Measurements from ENCODE around the gene MAP3K21.

DNA sequence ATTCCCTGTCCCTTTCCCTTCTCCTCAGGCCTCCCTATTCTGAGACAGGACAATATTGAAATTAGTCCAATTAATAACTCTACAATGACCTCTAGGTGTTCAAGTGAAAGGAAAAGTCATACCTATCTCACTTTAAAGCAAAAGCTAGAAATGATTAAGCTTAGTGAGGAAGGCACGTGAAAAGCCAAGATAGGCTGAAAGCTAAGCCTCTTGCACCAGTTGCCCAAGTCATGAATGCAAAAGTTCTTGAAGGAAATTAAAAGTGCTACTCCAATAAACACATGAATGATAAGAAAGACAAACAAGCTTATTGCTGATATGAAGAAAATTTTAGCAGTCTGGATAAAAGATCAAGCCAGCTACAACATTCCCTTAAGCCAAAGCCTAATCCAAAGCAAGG lies 3.8 kb upstream of the MAP3K21 start:
- TF ChIP-seq MEF2A (IDR thresholded peaks at IDR 0.05; ENCODE audit: borderline replicate concordance, low read depth) = no peak
- TF ChIP-seq, protein P1, sequence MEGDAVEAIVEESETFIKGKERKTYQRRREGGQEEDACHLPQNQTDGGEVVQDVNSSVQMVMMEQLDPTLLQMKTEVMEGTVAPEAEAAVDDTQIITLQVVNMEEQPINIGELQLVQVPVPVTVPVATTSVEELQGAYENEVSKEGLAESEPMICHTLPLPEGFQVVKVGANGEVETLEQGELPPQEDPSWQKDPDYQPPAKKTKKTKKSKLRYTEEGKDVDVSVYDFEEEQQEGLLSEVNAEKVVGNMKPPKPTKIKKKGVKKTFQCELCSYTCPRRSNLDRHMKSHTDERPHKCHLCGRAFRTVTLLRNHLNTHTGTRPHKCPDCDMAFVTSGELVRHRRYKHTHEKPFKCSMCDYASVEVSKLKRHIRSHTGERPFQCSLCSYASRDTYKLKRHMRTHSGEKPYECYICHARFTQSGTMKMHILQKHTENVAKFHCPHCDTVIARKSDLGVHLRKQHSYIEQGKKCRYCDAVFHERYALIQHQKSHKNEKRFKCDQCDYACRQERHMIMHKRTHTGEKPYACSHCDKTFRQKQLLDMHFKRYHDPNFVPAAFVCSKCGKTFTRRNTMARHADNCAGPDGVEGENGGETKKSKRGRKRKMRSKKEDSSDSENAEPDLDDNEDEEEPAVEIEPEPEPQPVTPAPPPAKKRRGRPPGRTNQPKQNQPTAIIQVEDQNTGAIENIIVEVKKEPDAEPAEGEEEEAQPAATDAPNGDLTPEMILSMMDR (IDR thresholded peaks at IDR 0.05) = no peak
- no peak for TF ChIP-seq FOXJ3 (CRISPR knock-in tag; IDR thresholded peaks at IDR 0.05)
- TF ChIP-seq SMC3 (IDR thresholded peaks at IDR 0.05; ENCODE audit: low read depth, low read length) = no peak
- TF ChIP-seq POLR2AphosphoS5 (IDR thresholded peaks at IDR 0.05; ENCODE audit: low read depth, low read length) = no peak
- TF ChIP-seq GATA2 (CRISPR knock-in tag; IDR thresholded peaks at IDR 0.05) = no peak
- TF ChIP-seq, protein P2, sequence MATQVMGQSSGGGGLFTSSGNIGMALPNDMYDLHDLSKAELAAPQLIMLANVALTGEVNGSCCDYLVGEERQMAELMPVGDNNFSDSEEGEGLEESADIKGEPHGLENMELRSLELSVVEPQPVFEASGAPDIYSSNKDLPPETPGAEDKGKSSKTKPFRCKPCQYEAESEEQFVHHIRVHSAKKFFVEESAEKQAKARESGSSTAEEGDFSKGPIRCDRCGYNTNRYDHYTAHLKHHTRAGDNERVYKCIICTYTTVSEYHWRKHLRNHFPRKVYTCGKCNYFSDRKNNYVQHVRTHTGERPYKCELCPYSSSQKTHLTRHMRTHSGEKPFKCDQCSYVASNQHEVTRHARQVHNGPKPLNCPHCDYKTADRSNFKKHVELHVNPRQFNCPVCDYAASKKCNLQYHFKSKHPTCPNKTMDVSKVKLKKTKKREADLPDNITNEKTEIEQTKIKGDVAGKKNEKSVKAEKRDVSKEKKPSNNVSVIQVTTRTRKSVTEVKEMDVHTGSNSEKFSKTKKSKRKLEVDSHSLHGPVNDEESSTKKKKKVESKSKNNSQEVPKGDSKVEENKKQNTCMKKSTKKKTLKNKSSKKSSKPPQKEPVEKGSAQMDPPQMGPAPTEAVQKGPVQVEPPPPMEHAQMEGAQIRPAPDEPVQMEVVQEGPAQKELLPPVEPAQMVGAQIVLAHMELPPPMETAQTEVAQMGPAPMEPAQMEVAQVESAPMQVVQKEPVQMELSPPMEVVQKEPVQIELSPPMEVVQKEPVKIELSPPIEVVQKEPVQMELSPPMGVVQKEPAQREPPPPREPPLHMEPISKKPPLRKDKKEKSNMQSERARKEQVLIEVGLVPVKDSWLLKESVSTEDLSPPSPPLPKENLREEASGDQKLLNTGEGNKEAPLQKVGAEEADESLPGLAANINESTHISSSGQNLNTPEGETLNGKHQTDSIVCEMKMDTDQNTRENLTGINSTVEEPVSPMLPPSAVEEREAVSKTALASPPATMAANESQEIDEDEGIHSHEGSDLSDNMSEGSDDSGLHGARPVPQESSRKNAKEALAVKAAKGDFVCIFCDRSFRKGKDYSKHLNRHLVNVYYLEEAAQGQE (IDR thresholded peaks at IDR 0.05; ENCODE audit: low read depth, low read length) = no peak
- TF ChIP-seq GABPA (IDR thresholded peaks at IDR 0.05; ENCODE audit: low read depth) = no peak
- TF ChIP-seq RFX5 (IDR thresholded peaks at IDR 0.05; ENCODE audit: low read length) = no peak
- TF ChIP-seq MXI1 (IDR thresholded peaks at IDR 0.05; ENCODE audit: low read depth, low read length) = no peak
- TF ChIP-seq, protein P3, sequence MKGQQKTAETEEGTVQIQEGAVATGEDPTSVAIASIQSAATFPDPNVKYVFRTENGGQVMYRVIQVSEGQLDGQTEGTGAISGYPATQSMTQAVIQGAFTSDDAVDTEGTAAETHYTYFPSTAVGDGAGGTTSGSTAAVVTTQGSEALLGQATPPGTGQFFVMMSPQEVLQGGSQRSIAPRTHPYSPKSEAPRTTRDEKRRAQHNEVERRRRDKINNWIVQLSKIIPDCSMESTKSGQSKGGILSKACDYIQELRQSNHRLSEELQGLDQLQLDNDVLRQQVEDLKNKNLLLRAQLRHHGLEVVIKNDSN (IDR thresholded peaks at IDR 0.05; ENCODE audit: borderline replicate concordance, low read depth) = no peak

Measured in SK-N-SH (cell line).